ENCODE measurements around the gene VDAC2. TPM values are rescaled to one million over a fixed set of nuclear protein-coding genes. Genes with fewer than 3 reads are reported as not detected.

Gene VDAC2
- total RNA-seq, 1 experiment from 2014 or later: 340 TPM

- DNase-seq (ENCODE audit: low read depth, low spot score): no peak
- H3K27ac ChIP-seq (ENCODE audit: low read length): no peak overlapping the region
- intact Hi-C loops (cut with micrococcal nuclease; ENCODE audit: unreplicated experiment) (no loop called here), in situ Hi-C loops (cut with HindIII; ENCODE audit: low pct_unique_long_range_greater_than_20kb, low sequenced_read_pairs) (no loop called here)
- H3K36me3 ChIP-seq (ENCODE audit: control insufficient read depth, insufficient read depth, low read length): no peaks in the 10 kb centered on the region
- TF ChIP-seq TCF7L2 (IDR thresholded peaks at IDR 0.05; ENCODE audit: low read depth, low read length): no peak
- TF ChIP-seq SIN3A (IDR thresholded peaks at IDR 0.05; ENCODE audit: borderline replicate concordance, insufficient read depth, low read depth, low read length): no peak
- no peak for TF ChIP-seq CTCF (IDR thresholded peaks at IDR 0.05)
- TF ChIP-seq POLR2AphosphoS5 (IDR thresholded peaks at IDR 0.05; ENCODE audit: low read depth, low read length): no peak
- TF ChIP-seq REST (IDR thresholded peaks at IDR 0.05; ENCODE audit: insufficient read depth in 1 of 2, low read depth in 2 of 2, low read length in 1 of 2): no peak
- no peaks in the 10 kb centered on the region for H3K9me3 ChIP-seq (ENCODE audit: control insufficient read depth, insufficient read depth, low read depth, low read length)
- no peaks in the 10 kb centered on the region for H3K27me3 ChIP-seq (ENCODE audit: control insufficient read depth, insufficient read depth, low read length)
- H3K4me3 ChIP-seq (ENCODE audit: low read depth in 2 of 2, low read length in 2 of 2): no peak overlapping the region
- no peak for ATAC-seq
- ChIA-PET POLR2A (no interaction called here), CTCF (no interaction called here)
- no peaks in the 10 kb centered on the region for H3K4me1 ChIP-seq (ENCODE audit: control insufficient read depth, insufficient read depth, low read length)
- BruUV-seq (replicated peaks): TSS peak; percentile 55
These were observed 40.4 kb upstream of the VDAC2 start for GRCh38 chr10:75170215-75170614.

GRCh38 chr10:75175046-75175445, 35.5 kb upstream of the VDAC2 start:
- Histone ChIP-seq H3K4me3 (ENCODE audit: low read depth in 2 of 2, low read length in 2 of 2) (no peak overlapping the region), H3K36me3 (ENCODE audit: control insufficient read depth, insufficient read depth, low read length) (no peaks in the 10 kb centered on the region), H3K9me3 (ENCODE audit: control insufficient read depth, insufficient read depth, low read depth, low read length) (no peaks in the 10 kb centered on the region), H3K4me1 (ENCODE audit: control insufficient read depth, insufficient read depth, low read length) (no peaks in the 10 kb centered on the region), H3K27me3 (ENCODE audit: control insufficient read depth, insufficient read depth, low read length) (no peaks in the 10 kb centered on the region), H3K27ac (ENCODE audit: low read length) (no peak overlapping the region)
- in situ Hi-C loops (cut with HindIII; ENCODE audit: low pct_unique_long_range_greater_than_20kb, low sequenced_read_pairs) (no loop called here), intact Hi-C loops (cut with micrococcal nuclease; ENCODE audit: unreplicated experiment) (no loop called here)
- DNase-seq (ENCODE audit: low read depth, low spot score): no peak
- TF ChIP-seq SIN3A (IDR thresholded peaks at IDR 0.05; ENCODE audit: borderline replicate concordance, insufficient read depth, low read depth, low read length) (no peak), REST (IDR thresholded peaks at IDR 0.05; ENCODE audit: insufficient read depth in 1 of 2, low read depth in 2 of 2, low read length in 1 of 2) (no peak), CTCF (IDR thresholded peaks at IDR 0.05) (no peak), POLR2AphosphoS5 (IDR thresholded peaks at IDR 0.05; ENCODE audit: low read depth, low read length) (no peak), TCF7L2 (IDR thresholded peaks at IDR 0.05; ENCODE audit: low read depth, low read length) (no peak)
- ChIA-PET CTCF (no interaction called here), POLR2A (no interaction called here)
- no TSS peak for BruUV-seq (replicated peaks)
- ATAC-seq: no peak
